NB4 (cell line): ENCODE data around the gene COL5A2.

Experiments used
- DNase-seq: peaks from one replicate; pipeline ENCODE4 v3.0.0; 2010; ENCODE audit warnings: low read depth
- H3K4me3 ChIP-seq: one replicate; pipeline ENCODE4 v1.5.1; 2011; ENCODE audit warnings: mild to moderate bottlenecking, low read depth, low read length, moderate library complexity
- MAX ChIP-seq: IDR thresholded peaks from 2 replicates; pipeline ENCODE4 v1.6.1; 2011; ENCODE audit warnings: low read depth, low read length
- MYC ChIP-seq: IDR thresholded peaks from 2 replicates; pipeline ENCODE4 v1.6.1; 2011; ENCODE audit warnings: low read depth, low read length
- POLR2A ChIP-seq: IDR thresholded peaks from 2 replicates; pipeline ENCODE4 v1.6.1; 2011; ENCODE audit warnings: mild to moderate bottlenecking; ENCODE audit not compliant: insufficient read length; ENCODE audit errors: extremely low read depth
- TF ChIP-seq, protein P1 (sequence below): IDR thresholded peaks from one replicate; pipeline ENCODE4 v1.5.1; 2012; ENCODE audit warnings: low read depth, low read length

COL5A2 gene

GRCh38 chr2:189165656-189166380 lies 13.7 kb downstream of the COL5A2 start:
- H3K4me3 ChIP-seq, result no peak overlapping the region
- TF ChIP-seq POLR2A (no peak), MAX (no peak)
- DNase-seq, result no peak

- no peak for DNase-seq
- TF ChIP-seq, protein P1, sequence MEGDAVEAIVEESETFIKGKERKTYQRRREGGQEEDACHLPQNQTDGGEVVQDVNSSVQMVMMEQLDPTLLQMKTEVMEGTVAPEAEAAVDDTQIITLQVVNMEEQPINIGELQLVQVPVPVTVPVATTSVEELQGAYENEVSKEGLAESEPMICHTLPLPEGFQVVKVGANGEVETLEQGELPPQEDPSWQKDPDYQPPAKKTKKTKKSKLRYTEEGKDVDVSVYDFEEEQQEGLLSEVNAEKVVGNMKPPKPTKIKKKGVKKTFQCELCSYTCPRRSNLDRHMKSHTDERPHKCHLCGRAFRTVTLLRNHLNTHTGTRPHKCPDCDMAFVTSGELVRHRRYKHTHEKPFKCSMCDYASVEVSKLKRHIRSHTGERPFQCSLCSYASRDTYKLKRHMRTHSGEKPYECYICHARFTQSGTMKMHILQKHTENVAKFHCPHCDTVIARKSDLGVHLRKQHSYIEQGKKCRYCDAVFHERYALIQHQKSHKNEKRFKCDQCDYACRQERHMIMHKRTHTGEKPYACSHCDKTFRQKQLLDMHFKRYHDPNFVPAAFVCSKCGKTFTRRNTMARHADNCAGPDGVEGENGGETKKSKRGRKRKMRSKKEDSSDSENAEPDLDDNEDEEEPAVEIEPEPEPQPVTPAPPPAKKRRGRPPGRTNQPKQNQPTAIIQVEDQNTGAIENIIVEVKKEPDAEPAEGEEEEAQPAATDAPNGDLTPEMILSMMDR, result no peak
- TF ChIP-seq MYC (no peak), POLR2A (no peak), MAX (no peak)
- no peak overlapping the region for H3K4me3 ChIP-seq
Measured at GRCh38 chr2:189164746-189165145, 14.8 kb downstream of the COL5A2 start.

GRCh38 chr2:189163889-189164288 lies 15.7 kb downstream of the COL5A2 start:
- H3K4me3 ChIP-seq, result no peak overlapping the region
- no peak for DNase-seq
- TF ChIP-seq, protein P1, result no peak
- TF ChIP-seq POLR2A, result no peak
- no peak for TF ChIP-seq MAX
- TF ChIP-seq MYC, result no peak

GRCh38 chr2:189162566-189162965 lies 17.0 kb downstream of the COL5A2 start:
- H3K4me3 ChIP-seq, result no peak overlapping the region
- no peak for TF ChIP-seq MAX
- TF ChIP-seq, protein P1, result no peak
- no peak for TF ChIP-seq MYC
- no peak for TF ChIP-seq POLR2A
- DNase-seq, result no peak

DNA sequence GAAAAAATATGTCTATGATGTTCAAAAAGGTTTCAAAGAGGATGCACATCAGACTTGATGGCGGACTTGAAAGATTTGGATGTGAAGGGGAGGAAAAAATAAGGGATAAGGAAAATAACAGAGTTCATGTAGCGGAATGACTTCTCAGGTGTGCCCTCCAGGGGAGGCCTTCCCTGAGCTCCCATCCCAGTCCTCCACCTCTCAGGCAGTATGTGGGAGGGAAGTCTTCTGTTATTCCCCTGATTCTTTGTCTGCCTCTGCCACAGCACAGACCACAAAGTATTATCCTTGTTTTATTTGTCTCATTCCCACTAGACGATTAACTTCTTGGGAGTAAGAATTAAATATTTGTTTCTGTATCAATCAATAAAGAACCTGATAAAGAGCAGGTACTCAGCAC lies 17.7 kb downstream of the COL5A2 start:
- TF ChIP-seq, protein P1, result no peak
- TF ChIP-seq MAX (no peak), MYC (no peak), POLR2A (no peak)
- H3K4me3 ChIP-seq, result no peak overlapping the region
- no peak for DNase-seq

DNA sequence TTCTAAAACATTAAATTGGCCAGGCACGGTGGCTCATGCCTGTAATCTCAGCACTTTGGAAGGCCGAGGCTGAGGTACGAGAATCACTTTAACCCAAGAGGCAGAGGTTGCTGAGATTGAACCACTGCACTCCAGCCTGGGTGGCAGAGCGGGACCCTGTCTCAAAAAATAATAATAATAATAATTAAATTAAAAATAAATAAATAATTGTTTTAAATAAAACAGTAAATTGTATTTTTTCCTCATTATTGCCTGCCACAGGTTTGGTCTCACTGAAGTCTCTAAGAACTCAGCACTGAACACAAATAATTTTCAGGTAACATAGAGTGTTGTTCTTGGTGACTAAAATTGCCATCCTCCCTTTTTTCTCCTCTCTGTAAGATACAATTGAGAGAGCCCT lies 19.8 kb downstream of the COL5A2 start:
- no peak for DNase-seq
- TF ChIP-seq, protein P1, result no peak
- no peak overlapping the region for H3K4me3 ChIP-seq
